HG03025 (cell line): ENCODE data around the gene MAST2.
"Not testable (repeated sequence)": the region's sequence is repeated elsewhere in the genome, so short reads cannot be mapped to it uniquely, and the experiment has no call there.

ENCODE experiments used
- ATAC-seq: cut with Tn5 transposase; IDR thresholded peaks from one replicate; pipeline ENCODE4 v1.9.1; 2021; ENCODE audit warnings: mild to moderate bottlenecking, moderate library complexity; ENCODE audit not compliant: unreplicated experiment, low FRiP score

MAST2 gene

GRCh38 chr1:45809761-45810160 is 6.3 kb downstream of the MAST2 start:
- ATAC-seq: no peak

- no peak for ATAC-seq
Measured at GRCh38 chr1:45814776-45815175, 11.4 kb downstream of the MAST2 start.

- no peak for ATAC-seq
Measured at GRCh38 chr1:45815667-45816458, 12.5 kb downstream of the MAST2 start.

- no peak for ATAC-seq
Measured at GRCh38 chr1:45820173-45820572, 16.8 kb downstream of the MAST2 start.

- ATAC-seq: no peak
Measured at GRCh38 chr1:45820788-45821187, 17.4 kb downstream of the MAST2 start.

GRCh38 chr1:45822644-45823043 is 19.2 kb downstream of the MAST2 start:
- no peak for ATAC-seq

GRCh38 chr1:45824607-45825006 is 21.2 kb downstream of the MAST2 start:
- no peak for ATAC-seq

- ATAC-seq: no peak
Measured at GRCh38 chr1:45827256-45827655, 23.8 kb downstream of the MAST2 start.

GRCh38 chr1:45828841-45829240 is 25.4 kb downstream of the MAST2 start:
- ATAC-seq: no peak

- ATAC-seq: no peak
Measured at GRCh38 chr1:45833361-45833760, 29.9 kb downstream of the MAST2 start.

GRCh38 chr1:45834689-45835088 is 31.3 kb downstream of the MAST2 start:
- ATAC-seq: no peak

- ATAC-seq: no peak
Measured at GRCh38 chr1:45836451-45836850, 33.0 kb downstream of the MAST2 start.

GRCh38 chr1:45836861-45837260 is 33.4 kb downstream of the MAST2 start:
- ATAC-seq: not testable (repeated sequence)

GRCh38 chr1:45838322-45838721 is 34.9 kb downstream of the MAST2 start:
- not testable (repeated sequence) for ATAC-seq

- ATAC-seq: no peak
Measured at GRCh38 chr1:45840704-45841103, 37.3 kb downstream of the MAST2 start.

GRCh38 chr1:45842786-45843185 is 39.4 kb downstream of the MAST2 start:
- no peak for ATAC-seq

GRCh38 chr1:45843474-45843905 is 40.1 kb downstream of the MAST2 start:
- no peak for ATAC-seq

- not testable (repeated sequence) for ATAC-seq
Measured at GRCh38 chr1:45844000-45844399, 40.6 kb downstream of the MAST2 start.

GRCh38 chr1:45846931-45847330 is 43.5 kb downstream of the MAST2 start:
- ATAC-seq: no peak

GRCh38 chr1:45848097-45848496 is 44.7 kb downstream of the MAST2 start:
- ATAC-seq: no peak

GRCh38 chr1:45848714-45849113 is 45.3 kb downstream of the MAST2 start:
- ATAC-seq: no peak

- ATAC-seq: no peak
Measured at GRCh38 chr1:45850017-45850416, 46.6 kb downstream of the MAST2 start.
